Panc1 (cell line): Measurements from ENCODE around the gene GNB2.

ENCODE experiments used
- POLR2AphosphoS5 ChIP-seq: IDR thresholded peaks from 2 replicates; pipeline ENCODE4 v1.6.1; 2012; ENCODE audit warnings: mild to moderate bottlenecking, low read depth, low read length, moderate library complexity
- SIN3A ChIP-seq: IDR thresholded peaks from 2 replicates; pipeline ENCODE4 v1.6.1; 2012; ENCODE audit warnings: low read depth, mild to moderate bottlenecking, low read length, moderate library complexity, borderline replicate concordance; ENCODE audit not compliant: insufficient read depth
- TCF7L2 ChIP-seq: IDR thresholded peaks from 2 replicates; pipeline ENCODE4 v1.6.1; 2011; ENCODE audit warnings: mild to moderate bottlenecking, low read depth, low read length, inconsistent platforms
- TF ChIP-seq, protein P1 (sequence below): fragments of 450-650 bp; IDR thresholded peaks from 2 replicates; pipeline ENCODE4 v1.5.1; 2017; ENCODE audit warnings: mild to moderate bottlenecking
- TF ChIP-seq, protein P2 (sequence below), 2 experiments: IDR thresholded peaks; 2 replicates each; pipeline ENCODE4 v1.6.1; 2011 to 2012; ENCODE audit warnings: low read depth in 2 of 2, control low read depth in 1 of 2, low read length in 1 of 2, mild to moderate bottlenecking in 1 of 2, moderate library complexity in 1 of 2; ENCODE audit not compliant: insufficient read depth in 1 of 2

- TF ChIP-seq, protein P1, sequence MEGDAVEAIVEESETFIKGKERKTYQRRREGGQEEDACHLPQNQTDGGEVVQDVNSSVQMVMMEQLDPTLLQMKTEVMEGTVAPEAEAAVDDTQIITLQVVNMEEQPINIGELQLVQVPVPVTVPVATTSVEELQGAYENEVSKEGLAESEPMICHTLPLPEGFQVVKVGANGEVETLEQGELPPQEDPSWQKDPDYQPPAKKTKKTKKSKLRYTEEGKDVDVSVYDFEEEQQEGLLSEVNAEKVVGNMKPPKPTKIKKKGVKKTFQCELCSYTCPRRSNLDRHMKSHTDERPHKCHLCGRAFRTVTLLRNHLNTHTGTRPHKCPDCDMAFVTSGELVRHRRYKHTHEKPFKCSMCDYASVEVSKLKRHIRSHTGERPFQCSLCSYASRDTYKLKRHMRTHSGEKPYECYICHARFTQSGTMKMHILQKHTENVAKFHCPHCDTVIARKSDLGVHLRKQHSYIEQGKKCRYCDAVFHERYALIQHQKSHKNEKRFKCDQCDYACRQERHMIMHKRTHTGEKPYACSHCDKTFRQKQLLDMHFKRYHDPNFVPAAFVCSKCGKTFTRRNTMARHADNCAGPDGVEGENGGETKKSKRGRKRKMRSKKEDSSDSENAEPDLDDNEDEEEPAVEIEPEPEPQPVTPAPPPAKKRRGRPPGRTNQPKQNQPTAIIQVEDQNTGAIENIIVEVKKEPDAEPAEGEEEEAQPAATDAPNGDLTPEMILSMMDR, result no peak
- TF ChIP-seq POLR2AphosphoS5 (no peak), TCF7L2 (no peak), SIN3A (no peak)
- TF ChIP-seq, protein P2, sequence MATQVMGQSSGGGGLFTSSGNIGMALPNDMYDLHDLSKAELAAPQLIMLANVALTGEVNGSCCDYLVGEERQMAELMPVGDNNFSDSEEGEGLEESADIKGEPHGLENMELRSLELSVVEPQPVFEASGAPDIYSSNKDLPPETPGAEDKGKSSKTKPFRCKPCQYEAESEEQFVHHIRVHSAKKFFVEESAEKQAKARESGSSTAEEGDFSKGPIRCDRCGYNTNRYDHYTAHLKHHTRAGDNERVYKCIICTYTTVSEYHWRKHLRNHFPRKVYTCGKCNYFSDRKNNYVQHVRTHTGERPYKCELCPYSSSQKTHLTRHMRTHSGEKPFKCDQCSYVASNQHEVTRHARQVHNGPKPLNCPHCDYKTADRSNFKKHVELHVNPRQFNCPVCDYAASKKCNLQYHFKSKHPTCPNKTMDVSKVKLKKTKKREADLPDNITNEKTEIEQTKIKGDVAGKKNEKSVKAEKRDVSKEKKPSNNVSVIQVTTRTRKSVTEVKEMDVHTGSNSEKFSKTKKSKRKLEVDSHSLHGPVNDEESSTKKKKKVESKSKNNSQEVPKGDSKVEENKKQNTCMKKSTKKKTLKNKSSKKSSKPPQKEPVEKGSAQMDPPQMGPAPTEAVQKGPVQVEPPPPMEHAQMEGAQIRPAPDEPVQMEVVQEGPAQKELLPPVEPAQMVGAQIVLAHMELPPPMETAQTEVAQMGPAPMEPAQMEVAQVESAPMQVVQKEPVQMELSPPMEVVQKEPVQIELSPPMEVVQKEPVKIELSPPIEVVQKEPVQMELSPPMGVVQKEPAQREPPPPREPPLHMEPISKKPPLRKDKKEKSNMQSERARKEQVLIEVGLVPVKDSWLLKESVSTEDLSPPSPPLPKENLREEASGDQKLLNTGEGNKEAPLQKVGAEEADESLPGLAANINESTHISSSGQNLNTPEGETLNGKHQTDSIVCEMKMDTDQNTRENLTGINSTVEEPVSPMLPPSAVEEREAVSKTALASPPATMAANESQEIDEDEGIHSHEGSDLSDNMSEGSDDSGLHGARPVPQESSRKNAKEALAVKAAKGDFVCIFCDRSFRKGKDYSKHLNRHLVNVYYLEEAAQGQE (IDR thresholded peaks at IDR 0.05; ENCODE audit: insufficient read depth in 1 of 2, low read depth in 2 of 2, low read length in 1 of 2), result no peak
Observed at GRCh38 chr7:100686822-100687211, 13.3 kb downstream of the GNB2 start.
